NCI-H2029 treated with DMSO at 0.1 percent for 48 hours (cell line): Measurements from ENCODE around the gene TBC1D1.

Experiments used
- DNase-seq: peaks from one replicate; lab custom pipeline; 2025; lab: John Stamatoyannopoulos, UW

TBC1D1 gene

GRCh38 chr4:37994569-37994968 lies 103.7 kb downstream of the TBC1D1 start:
- DNase-seq, result no peak

GRCh38 chr4:37995299-37995821 lies 104.5 kb downstream of the TBC1D1 start:
- DNase-seq, result no peak

DNA sequence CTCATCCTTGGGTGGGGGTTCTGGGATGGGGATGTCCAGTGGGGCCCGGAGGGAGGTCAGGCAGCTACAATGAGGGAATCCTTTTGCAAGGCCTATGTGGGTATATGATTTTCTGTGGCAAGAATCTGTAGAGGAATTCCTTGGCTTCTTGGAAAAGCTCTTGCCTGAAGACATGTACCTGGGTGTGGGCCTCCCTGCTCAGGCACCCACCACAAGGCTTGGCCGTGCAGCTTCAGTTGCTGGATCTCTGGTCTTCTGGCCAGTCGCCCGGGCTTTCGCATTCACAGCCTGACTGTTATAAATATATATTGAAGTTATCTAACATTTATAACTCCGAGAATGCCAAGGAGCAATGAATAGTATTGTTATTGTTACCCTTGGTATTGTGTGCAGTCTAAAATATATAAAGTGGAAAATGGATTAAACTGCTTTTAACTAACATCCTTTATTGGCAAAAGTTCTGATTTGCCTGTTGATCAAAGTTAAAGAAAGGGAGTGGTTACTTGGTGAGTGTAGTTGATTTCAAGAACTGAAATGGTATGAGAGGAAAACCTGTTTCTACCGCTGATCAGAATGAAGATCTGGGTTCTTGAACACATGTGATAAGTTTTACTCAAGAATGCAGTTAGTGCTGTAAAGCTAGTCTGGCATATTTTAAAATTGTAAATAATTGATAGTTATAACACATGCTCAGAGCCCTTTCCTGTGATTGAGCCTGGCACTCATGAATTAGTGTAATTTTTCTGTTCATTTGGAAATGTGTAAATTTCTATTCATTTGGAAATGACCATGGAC lies 105.3 kb downstream of the TBC1D1 start:
- no peak for DNase-seq

DNA sequence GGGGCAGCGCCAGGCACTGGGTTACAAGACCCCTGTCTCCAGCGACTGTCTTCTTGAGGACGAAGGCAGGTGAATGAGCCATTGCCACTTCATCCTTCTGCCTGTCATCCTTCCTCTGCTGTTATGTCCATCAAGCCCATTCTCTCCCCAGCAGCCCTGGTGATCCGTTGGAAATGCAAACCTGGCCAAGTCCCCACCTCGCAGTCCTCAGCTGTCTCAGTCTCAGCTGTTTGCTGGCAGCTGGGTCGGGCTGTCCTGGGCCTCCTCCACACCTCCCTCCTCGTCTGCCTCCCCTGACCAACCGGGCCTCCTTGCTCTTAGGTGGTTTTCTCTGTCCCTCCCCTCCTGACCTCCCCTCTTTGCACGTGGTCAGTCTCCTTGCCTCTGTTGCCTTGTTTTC lies 107.3 kb downstream of the TBC1D1 start:
- no peak for DNase-seq

- DNase-seq, result peak; percentile 45
These were observed 108.3 kb downstream of the TBC1D1 start for GRCh38 chr4:37999000-37999716.

DNA sequence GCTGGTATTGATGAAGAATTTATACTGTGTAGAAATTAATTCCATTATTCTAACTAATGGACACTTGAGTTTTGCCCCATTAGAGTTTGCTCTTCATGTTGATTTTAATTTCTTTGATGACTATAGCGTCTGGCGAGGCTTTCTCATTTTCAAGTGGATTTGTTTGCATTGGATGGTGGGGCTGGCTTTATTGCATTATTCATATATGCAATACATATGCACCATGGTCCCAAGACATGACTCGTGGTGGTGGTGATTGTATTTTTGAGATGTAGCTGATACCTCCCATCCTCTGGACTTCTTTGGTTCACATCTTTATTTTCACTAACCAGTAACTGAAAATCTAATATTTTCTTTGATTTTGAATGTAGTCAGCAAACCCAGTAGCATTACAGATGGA lies 109.1 kb downstream of the TBC1D1 start:
- DNase-seq, result no peak

DNA sequence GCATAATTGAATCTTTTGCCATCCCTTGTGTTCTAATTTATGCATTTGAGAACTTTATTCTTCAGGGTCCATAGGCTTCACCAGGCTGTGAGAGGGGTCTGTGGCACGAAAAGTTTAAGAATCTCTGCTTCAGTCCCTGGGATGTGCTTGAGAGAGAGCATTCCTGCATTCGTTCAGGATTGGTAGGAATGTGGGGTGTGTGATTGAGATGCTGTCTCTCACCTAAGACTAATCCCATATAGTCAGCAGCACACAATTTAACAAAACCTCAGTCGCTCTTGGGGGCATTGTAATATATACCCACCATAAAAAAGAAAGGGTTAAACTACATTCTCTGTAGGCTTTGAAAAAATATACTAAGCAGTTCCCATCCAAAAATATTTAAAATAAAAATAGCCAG lies 111.0 kb downstream of the TBC1D1 start:
- DNase-seq, result no peak

DNA sequence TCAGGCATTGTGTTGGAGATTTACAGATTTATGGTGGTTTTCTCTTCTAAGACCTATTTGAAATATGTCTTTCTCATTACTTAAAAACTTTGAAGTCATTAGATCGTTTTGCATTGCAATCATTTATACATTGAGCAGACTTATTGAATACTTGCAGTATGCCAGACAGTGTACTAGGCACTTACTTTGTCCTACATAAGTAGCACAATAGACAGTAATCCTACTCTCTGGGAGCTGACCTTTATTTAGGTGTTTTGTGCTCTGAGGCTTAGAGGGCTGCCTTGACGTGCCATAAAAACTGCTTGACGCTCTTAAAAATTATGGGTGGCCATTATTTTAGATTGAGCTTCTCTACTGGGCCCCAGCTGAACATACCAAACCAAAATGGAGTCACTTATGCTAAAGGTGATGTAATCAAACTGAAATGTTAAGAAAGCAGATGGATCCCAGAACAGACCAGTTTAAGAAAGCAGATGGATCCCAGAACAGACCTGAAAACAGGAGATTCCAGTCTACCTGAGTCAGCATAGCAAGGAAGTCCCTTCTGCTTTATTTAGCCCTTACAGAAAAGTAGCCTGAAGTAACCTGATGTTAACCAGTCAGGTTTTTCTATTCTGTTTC lies 111.7 kb downstream of the TBC1D1 start:
- DNase-seq, result no peak

DNA sequence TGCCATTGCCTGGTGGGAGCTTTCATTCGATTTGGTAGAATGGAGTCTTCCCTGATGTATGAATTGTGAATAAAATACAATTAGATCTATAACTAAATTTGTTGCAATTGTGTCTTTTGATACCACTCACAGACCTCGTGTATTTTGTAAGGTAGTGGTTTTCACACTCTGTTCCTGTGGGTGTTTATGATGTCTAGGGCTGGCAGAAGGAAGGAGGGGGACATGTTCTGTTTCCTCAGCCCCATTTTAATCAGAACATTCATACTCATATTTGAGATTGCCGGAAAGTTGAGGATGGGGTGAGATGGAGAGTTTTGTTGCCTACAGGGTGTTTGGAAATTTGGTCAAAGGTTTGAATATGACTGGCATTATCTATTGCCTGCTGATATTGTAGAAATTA lies 112.2 kb downstream of the TBC1D1 start:
- DNase-seq, result no peak

- DNase-seq, result no peak
These were observed 112.7 kb downstream of the TBC1D1 start for GRCh38 chr4:38003628-38004027.

- DNase-seq, result no peak
These were observed 113.2 kb downstream of the TBC1D1 start for GRCh38 chr4:38004062-38004461.

GRCh38 chr4:38004887-38005286 lies 114.0 kb downstream of the TBC1D1 start:
- DNase-seq, result no peak

DNA sequence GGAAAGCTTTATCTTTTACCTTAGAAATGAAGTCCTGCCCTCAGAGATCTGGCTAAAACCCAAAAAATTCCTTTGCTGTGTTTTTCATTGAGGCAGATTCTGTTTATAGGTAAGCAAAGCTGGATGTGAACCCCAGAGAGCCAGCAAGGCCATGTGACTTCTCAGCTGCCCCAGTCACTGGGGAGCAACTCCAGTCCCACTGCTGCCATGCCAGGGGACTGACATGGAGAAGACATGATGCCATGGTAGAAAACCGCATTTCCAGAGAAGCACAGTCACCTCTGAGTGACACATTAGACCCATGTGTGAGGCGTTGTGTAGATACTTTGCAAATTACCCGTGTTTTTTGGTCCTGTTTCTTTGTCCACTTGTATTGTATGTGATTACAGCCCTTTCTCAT lies 114.8 kb downstream of the TBC1D1 start:
- no peak for DNase-seq

GRCh38 chr4:38007645-38008044 lies 116.8 kb downstream of the TBC1D1 start:
- DNase-seq, result no peak

DNA sequence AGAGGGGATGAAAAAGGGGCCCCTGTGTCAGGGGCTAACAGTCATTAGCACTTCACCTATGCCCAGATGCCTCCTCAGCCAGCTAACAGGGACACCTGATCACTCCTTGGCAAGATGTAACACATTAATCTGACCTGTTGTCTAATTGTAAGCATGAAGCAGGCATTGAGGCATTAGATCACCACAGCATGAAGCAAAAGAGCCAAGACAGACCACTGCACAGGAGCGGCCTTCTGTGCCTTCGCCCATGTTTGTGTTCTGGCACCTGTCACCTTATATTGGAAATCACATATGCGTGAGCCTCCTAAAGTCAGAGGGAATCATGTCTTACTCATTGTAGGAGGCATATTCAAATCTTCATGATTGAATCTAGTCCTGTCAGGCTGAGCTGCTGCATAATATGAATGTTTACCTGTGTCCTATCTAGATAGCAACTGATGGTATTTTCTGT lies 117.7 kb downstream of the TBC1D1 start:
- no peak for DNase-seq

- no peak for DNase-seq
These were observed 118.5 kb downstream of the TBC1D1 start for GRCh38 chr4:38009421-38009820.

DNA sequence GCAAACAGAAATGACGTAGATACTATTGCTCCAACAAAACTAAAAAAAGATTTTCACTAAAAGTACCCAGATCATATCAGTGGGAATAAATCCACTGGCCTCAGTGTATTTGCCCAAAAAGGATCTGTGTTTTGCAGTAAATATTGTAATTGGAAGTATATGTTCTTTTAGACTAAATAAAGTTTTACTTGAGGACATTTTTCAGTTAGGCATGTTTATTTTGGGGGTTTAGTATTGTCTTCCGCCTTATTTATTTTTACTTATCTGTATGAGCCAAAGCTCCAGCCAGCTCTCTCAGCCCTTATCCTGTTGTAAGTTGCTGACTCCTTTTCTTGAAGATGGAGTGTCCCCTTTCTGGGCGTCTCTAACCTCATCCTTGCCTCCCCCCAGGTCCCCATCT lies 119.1 kb downstream of the TBC1D1 start:
- DNase-seq, result no peak

DNA sequence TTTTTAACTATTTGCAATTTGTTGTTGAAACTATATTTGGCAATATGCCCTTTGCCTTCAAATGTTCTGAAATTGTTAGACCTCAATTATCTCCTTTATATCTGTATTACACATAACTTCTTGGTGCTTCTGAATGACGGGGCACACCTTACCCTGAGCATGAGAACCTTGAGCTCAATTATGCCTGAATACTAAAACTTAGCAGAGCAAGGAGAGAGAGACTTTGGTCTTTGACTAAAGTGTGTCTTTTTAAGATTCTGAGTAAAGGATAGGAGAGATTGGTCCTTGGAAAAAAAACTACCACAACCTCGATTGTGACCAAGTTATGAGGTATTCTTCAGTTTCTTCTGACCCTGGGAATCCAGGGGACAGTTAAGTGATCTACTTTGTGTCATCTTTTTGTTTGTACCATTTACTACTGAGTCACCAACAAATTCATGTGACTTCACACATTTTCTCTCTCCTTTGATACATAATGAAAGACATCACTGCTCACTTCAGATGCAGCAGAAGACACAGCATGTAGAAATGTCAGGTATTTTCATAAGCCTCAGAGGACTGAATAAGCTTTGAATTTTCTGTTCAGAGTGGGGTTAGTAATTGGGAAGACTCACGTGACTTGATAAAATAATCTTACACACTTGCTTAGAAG lies 120.8 kb downstream of the TBC1D1 start:
- DNase-seq, result no peak

- no peak for DNase-seq
These were observed 122.8 kb downstream of the TBC1D1 start for GRCh38 chr4:38013461-38014366.

DNA sequence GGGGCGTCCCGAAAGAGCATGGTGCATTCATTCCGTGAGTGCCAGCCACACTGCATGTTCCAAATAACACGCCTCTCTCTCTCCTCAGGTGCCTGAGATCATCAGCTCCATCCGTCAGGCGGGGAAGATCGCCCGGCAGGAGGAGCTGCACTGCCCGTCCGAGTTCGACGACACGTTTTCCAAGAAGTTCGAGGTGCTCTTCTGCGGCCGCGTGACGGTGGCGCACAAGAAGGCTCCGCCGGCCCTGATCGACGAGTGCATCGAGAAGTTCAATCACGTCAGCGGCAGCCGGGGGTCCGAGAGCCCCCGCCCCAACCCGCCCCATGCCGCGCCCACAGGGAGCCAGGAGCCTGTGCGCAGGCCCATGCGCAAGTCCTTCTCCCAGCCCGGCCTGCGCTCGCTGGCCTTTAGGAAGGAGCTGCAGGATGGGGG lies 123.6 kb downstream of the TBC1D1 start:
- no peak for DNase-seq

DNA sequence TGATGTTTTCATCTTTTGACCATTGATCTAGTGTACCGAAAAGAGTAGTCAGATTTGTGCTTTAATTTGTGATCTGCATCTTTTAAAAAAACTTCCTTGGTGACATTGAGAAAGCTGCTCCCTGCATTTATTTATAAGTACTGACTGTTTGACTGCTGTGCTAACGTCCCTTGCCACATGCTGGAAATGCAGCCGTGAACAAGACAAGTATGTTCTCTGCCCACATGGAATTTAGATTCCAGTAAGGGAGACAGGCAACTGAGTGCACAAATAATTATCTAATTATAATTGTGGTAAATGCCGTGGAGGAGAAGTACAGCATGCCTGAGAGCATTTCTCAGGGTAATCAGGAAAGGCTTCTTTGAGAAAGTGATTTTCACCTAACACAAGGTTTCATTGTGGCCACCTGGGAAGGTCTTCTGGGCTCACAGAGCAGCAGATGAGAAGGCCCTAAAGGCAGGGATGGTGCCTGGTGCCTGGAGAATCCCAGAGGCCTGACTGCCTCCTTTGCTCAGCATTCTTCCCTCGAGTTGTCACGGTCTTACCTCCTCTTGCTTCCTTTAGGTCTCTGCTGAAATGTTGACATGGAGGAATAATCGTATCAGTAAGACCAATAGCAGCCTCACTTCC lies 125.1 kb downstream of the TBC1D1 start:
- DNase-seq, result no peak
